ENCODE data around the gene CFAP65.

DNA sequence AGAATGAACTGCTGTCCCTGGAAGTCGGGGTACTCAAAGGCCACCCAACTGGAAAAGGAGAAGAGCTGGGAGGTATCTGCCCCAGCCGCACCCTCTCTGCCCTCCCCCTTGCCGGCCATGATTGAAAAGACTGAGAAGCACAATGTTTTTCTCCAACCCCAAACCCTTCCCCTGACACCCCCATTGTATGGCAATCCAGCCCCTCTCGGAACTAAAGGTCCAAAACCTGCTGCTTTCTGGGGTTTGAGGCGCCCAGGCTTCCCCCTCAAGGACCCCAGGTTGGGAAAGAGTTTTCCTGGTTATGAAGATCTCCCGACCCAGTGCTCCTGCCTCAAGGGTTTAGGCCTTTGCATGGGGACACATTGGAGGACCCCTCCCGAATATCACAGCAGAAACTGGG is 49.1 kb downstream of the CFAP65 start:
- TF ChIP-seq, protein P1, sequence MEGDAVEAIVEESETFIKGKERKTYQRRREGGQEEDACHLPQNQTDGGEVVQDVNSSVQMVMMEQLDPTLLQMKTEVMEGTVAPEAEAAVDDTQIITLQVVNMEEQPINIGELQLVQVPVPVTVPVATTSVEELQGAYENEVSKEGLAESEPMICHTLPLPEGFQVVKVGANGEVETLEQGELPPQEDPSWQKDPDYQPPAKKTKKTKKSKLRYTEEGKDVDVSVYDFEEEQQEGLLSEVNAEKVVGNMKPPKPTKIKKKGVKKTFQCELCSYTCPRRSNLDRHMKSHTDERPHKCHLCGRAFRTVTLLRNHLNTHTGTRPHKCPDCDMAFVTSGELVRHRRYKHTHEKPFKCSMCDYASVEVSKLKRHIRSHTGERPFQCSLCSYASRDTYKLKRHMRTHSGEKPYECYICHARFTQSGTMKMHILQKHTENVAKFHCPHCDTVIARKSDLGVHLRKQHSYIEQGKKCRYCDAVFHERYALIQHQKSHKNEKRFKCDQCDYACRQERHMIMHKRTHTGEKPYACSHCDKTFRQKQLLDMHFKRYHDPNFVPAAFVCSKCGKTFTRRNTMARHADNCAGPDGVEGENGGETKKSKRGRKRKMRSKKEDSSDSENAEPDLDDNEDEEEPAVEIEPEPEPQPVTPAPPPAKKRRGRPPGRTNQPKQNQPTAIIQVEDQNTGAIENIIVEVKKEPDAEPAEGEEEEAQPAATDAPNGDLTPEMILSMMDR (IDR thresholded peaks at IDR 0.05) = no peak
- no peak for TF ChIP-seq POLR2A (IDR thresholded peaks at IDR 0.05)
